ENCODE results near the gene DBN1. TPM values are rescaled to one million over a fixed set of nuclear protein-coding genes. Genes with fewer than 3 reads are reported as not detected.

Gene DBN1
- total RNA-seq, 1 donor from 2014 or later = 434 TPM

- no peak for DNase-seq (ENCODE audit: low read depth)
- no peak overlapping the region for H3K4me3 ChIP-seq (ENCODE audit: low read depth, low read length)
- no peaks in the 10 kb centered on the region for H3K27me3 ChIP-seq (ENCODE audit: control insufficient read depth, insufficient read depth, low read length)
- no peak for TF ChIP-seq CTCF (IDR thresholded peaks at IDR 0.05; ENCODE audit: insufficient read depth, low read length, poor library complexity, severe bottlenecking)
- H3K36me3 ChIP-seq (ENCODE audit: control insufficient read depth, insufficient read depth, low read length) = peaks cover 3% of the 10 kb centered on the region
Observed at GRCh38 chr5:177508837-177509236, 35.4 kb upstream of the DBN1 start.

DNA sequence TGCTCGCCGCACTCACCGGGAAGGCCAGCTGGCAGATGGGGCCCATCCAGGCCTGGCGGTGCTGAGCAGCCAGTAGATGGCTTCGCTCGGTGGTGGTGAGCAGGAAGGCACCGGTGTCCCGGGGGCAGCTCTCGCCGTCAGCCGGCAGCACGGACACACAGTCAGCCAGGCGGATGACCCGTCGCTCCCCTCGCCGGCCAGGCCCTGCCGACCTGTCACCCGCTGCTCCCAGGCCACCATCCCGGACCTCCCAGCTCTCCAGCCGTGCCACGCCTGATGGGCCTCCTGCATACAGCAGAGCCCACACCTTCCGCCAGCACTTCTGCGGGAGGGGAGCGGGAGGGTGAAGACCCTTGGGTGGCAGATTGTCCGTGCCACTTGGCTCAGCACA, 34.8 kb upstream of the DBN1 start:
- DNase-seq (ENCODE audit: low read depth) = no peak
- no peak for TF ChIP-seq CTCF (IDR thresholded peaks at IDR 0.05; ENCODE audit: insufficient read depth, low read length, poor library complexity, severe bottlenecking)
- Histone ChIP-seq H3K27me3 (ENCODE audit: control insufficient read depth, insufficient read depth, low read length) (no peaks in the 10 kb centered on the region), H3K36me3 (ENCODE audit: control insufficient read depth, insufficient read depth, low read length) (peaks cover 3% of the 10 kb centered on the region), H3K4me3 (ENCODE audit: low read depth, low read length) (no peak overlapping the region)

- DNase-seq (ENCODE audit: low read depth) = no peak
- TF ChIP-seq CTCF (IDR thresholded peaks at IDR 0.05; ENCODE audit: insufficient read depth, low read length, poor library complexity, severe bottlenecking) = no peak
- H3K36me3 ChIP-seq (ENCODE audit: control insufficient read depth, insufficient read depth, low read length) = peaks cover 3% of the 10 kb centered on the region
Observed at GRCh38 chr5:177507596-177508220, 34.3 kb upstream of the DBN1 start.

DNA sequence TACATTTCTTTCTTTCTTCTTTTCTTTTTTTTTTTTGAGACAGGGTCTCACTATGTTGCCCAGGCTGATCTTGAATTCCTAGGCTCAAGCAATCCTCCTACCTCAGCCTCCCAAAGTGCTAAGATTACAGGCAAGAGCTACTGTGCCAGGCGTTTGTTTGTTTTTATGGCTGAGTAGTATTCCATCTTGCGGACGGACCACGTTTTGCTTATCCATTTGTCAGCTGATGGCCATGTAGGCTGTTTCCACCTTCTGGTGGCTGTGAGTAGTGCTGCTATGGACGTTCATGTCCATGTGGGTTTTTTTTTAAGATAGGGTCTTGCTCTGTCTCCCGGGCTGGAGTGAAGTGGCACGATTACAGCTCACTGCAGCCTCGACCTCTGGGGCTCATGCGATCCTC, 33.7 kb upstream of the DBN1 start:
- no peak for TF ChIP-seq CTCF (IDR thresholded peaks at IDR 0.05; ENCODE audit: insufficient read depth, low read length, poor library complexity, severe bottlenecking)
- Histone ChIP-seq H3K4me3 (ENCODE audit: low read depth, low read length) (no peak overlapping the region), H3K36me3 (ENCODE audit: control insufficient read depth, insufficient read depth, low read length) (no peaks in the 10 kb centered on the region), H3K27me3 (ENCODE audit: control insufficient read depth, insufficient read depth, low read length) (no peaks in the 10 kb centered on the region)
- DNase-seq (ENCODE audit: low read depth) = no peak

More at GRCh38 chr5:177507596-177508220, 34.3 kb upstream of the DBN1 start:
- H3K27me3 ChIP-seq (ENCODE audit: control insufficient read depth, insufficient read depth, low read length) = no peaks in the 10 kb centered on the region
- no peak overlapping the region for H3K4me3 ChIP-seq (ENCODE audit: low read depth, low read length)

DNA sequence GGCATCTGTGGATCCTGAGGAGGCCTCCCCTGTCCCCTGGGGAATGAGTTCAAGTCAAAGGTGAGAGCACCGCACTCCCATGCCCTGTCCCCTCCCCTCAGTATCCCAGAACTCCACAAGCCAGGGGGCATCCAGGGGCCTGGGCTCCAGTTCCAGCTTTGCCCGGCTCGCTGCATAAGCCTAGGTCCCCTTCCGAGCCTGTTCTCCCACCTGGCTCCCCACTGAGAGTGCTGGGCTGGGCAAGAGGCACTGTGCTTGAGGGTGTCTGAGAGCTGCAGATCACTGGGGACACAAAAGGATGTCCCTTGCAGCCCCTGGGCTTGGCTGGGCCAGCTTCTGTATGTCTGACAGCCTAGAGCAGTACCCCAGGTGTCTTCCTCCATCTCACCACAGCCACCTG, 31.6 kb upstream of the DBN1 start:
- Histone ChIP-seq H3K4me3 (ENCODE audit: low read depth, low read length) (no peak overlapping the region), H3K27me3 (ENCODE audit: control insufficient read depth, insufficient read depth, low read length) (no peaks in the 10 kb centered on the region), H3K36me3 (ENCODE audit: control insufficient read depth, insufficient read depth, low read length) (no peaks in the 10 kb centered on the region)
- DNase-seq (ENCODE audit: low read depth) = no peak
- TF ChIP-seq CTCF (IDR thresholded peaks at IDR 0.05; ENCODE audit: insufficient read depth, low read length, poor library complexity, severe bottlenecking) = no peak
